Kidney (tissue), 22 donors: ENCODE results near the gene TIGD6. TPM values are rescaled to one million over a fixed set of nuclear protein-coding genes. Genes with fewer than 3 reads are reported as not detected.

Source experiments
- DNase-seq, 5 donors: peaks; one replicate each; pipeline ENCODE4 v3.0.0-alpha.2; 2013 to 2020
- FAIRE-seq: peaks from 2 replicates; lab custom pipeline; 2012; peaks lifted over from hg19 to GRCh38; lab: Jason Lieb, UNC
- H3K27ac ChIP-seq, 2 donors: one replicate each; pipeline ENCODE4 v1.7.0; 2013; ENCODE audit warnings: low read depth in 2 of 2, low read length in 2 of 2, inconsistent platforms in 1 of 2
- H3K27me3 ChIP-seq: one replicate; pipeline ENCODE4 v1.7.1; 2013; ENCODE audit warnings: low read length, inconsistent platforms; ENCODE audit not compliant: control insufficient read depth, insufficient read depth
- H3K36me3 ChIP-seq, 3 donors: one replicate each; pipeline versions ENCODE4 v1.7.0 to v1.7.1; 2013; ENCODE audit warnings: low read length in 3 of 3, control low read depth in 1 of 3, inconsistent platforms in 1 of 3; ENCODE audit not compliant: insufficient read depth in 3 of 3, control insufficient read depth in 2 of 3
- H3K4me1 ChIP-seq, 3 donors: one replicate each; pipeline versions ENCODE4 v1.7.0 to v1.7.1; 2013; ENCODE audit warnings: low read length in 3 of 3, inconsistent platforms in 1 of 3, low read depth in 1 of 3; ENCODE audit not compliant: control insufficient read depth in 2 of 3, insufficient read depth in 2 of 3
- H3K4me3 ChIP-seq, 3 donors: one replicate each; pipeline versions ENCODE4 v1.7.0 to v1.8.1; 2013; ENCODE audit warnings: low read length in 3 of 3, control low read depth in 1 of 3, inconsistent platforms in 1 of 3
- H3K9ac ChIP-seq, 3 donors: one replicate each; pipeline versions ENCODE4 v1.7.0 to v1.7.1; 2013; ENCODE audit warnings: low read length in 3 of 3, control low read depth in 1 of 3, inconsistent platforms in 1 of 3
- H3K9me3 ChIP-seq, 3 donors: one replicate each; pipeline versions ENCODE4 v1.7.0 to v1.7.1; 2013; ENCODE audit warnings: low read length in 3 of 3, control low read depth in 1 of 3, inconsistent platforms in 1 of 3; ENCODE audit not compliant: control insufficient read depth in 2 of 3, insufficient read depth in 1 of 3
- CTCF ChIP-seq: IDR thresholded peaks from 3 replicates; pipeline ENCODE4 v1.5.1; 2012; ENCODE audit warnings: mild to moderate bottlenecking, moderate library complexity, borderline replicate concordance; ENCODE audit not compliant: insufficient read depth; ENCODE audit errors: extremely low read depth
- intact Hi-C: fragments of 100-400 bp; cut with DNase I; formaldehyde crosslinking; loops from one replicate; pipeline ENCODE4 v1.11.1; 2022
- long read RNA-seq, 10 donors: library from polyadenylated mRNA in 1 of 10; unstranded in 1 of 10; transcript quantifications; one replicate each; pipeline ENCODE4 v2.0.0 and lab custom pipeline, GENCODE V29; 2021 to 2026
- polyA plus RNA-seq: library from polyadenylated mRNA; stranded (reverse); fragments of 350-450 nt; fragmentation: Illumina TruSeq; extraction: RNeasy Lipid Tissue Mini Kit (QIAGEN cat#74804); gene quantifications from one replicate; pipeline ENCODE4 v1.2.3, GENCODE V29; 2014; ENCODE audit warnings: low read depth, low replicate concordance; ENCODE audit not compliant: insufficient read depth
- total RNA-seq: library from RNA; stranded (reverse); fragmentation: NEBNext Ultra II Directional; extraction: Animal tissue kit (Norgen Biotek cat#: 25700); gene quantifications from one replicate; pipeline ENCODE4 v1.2.1, GENCODE V29; 2021
- donor health status: control.
- donor health status: control.
- donor health status: control.
- donor health status: control.
- donor health status: control.
- donor health status: DM: yes; HTN: yes; CAD: no.
- donor health status: Normal renal cell carcinoma (clear cell type).

TIGD6 gene
- total RNA-seq (6.0 TPM), polyA plus RNA-seq (7.0 TPM)
- long read RNA-seq, donor 1, full-length matches to known transcripts = 4 of 4 reads
- long read RNA-seq, donor 1, partial matches to known transcripts = 0 of 4 reads
- long read RNA-seq, donor 1, other reads (novel, unspliced or antisense) = 0 of 4 reads
- long read RNA-seq, donor 2, full-length matches to known transcripts = 5 of 5 reads
- long read RNA-seq, donor 2, partial matches to known transcripts = 0 of 5 reads
- long read RNA-seq, donor 2, other reads (novel, unspliced or antisense) = 0 of 5 reads
- long read RNA-seq, donor 3, full-length matches to known transcripts = 3 of 3 reads
- long read RNA-seq, donor 3, partial matches to known transcripts = 0 of 3 reads
- long read RNA-seq, donor 3, other reads (novel, unspliced or antisense) = 0 of 3 reads
- long read RNA-seq, donor 4, full-length matches to known transcripts = 4 of 4 reads
- long read RNA-seq, donor 4, partial matches to known transcripts = 0 of 4 reads
- long read RNA-seq, donor 4, other reads (novel, unspliced or antisense) = 0 of 4 reads
- long read RNA-seq, donor 5, full-length matches to known transcripts = 1 of 1 reads
- long read RNA-seq, donor 5, partial matches to known transcripts = 0 of 1 reads
- long read RNA-seq, donor 5, other reads (novel, unspliced or antisense) = 0 of 1 reads
- long read RNA-seq, donor 6, full-length matches to known transcripts = 3 of 3 reads
- long read RNA-seq, donor 6, partial matches to known transcripts = 0 of 3 reads
- long read RNA-seq, donor 6, other reads (novel, unspliced or antisense) = 0 of 3 reads
- long read RNA-seq, donor 7, full-length matches to known transcripts = 6 of 8 reads
- long read RNA-seq, donor 7, partial matches to known transcripts = 0 of 8 reads
- long read RNA-seq, donor 7, other reads (novel, unspliced or antisense) = 2 of 8 reads
- long read RNA-seq, donor 8, full-length matches to known transcripts = 2 of 2 reads
- long read RNA-seq, donor 8, partial matches to known transcripts = 0 of 2 reads
- long read RNA-seq, donor 8, other reads (novel, unspliced or antisense) = 0 of 2 reads
- long read RNA-seq, donor 9, full-length matches to known transcripts = 2 of 2 reads
- long read RNA-seq, donor 9, partial matches to known transcripts = 0 of 2 reads
- long read RNA-seq, donor 9, other reads (novel, unspliced or antisense) = 0 of 2 reads
- long read RNA-seq, donor 10, full-length matches to known transcripts = 1 of 1 reads
- long read RNA-seq, donor 10, partial matches to known transcripts = 0 of 1 reads
- long read RNA-seq, donor 10, other reads (novel, unspliced or antisense) = 0 of 1 reads

GRCh38 chr5:150000256-150000989 is at the start of gene TIGD6, which contains the start of gene HMGXB3:
TIGD6 (minus strand) TSS chr5:150000654; CDS start chr5:149996348, 4,306 bp downstream.
HMGXB3 (plus strand) TSS chr5:150000739; CDS start chr5:150004853, 4,114 bp downstream.
- Histone ChIP-seq H3K36me3 (peaks cover 0 to 6% (median 0%) of the 10 kb centered on the region in 3 donors), H3K4me3 (peak within 1 kb of the TSS; percentile 87 to 99 (median 98))
- no peak for FAIRE-seq

GRCh38 chr5:150046031-150046430 is 45.6 kb upstream of the TIGD6 start:
- peaks cover 0 to 11% (median 8%) of the 10 kb centered on the region in 3 donors for H3K4me1 ChIP-seq
- no peak for TF ChIP-seq CTCF
- intact Hi-C loops = no loop called here

More at GRCh38 chr5:150000256-150000989, at the start of gene TIGD6, which contains the start of gene HMGXB3:
- peaks cover 0 to 17% (median 0%) of the 10 kb centered on the region in 3 donors for H3K4me1 ChIP-seq
- H3K27me3 ChIP-seq = no peaks in the 10 kb centered on the region
- intact Hi-C loops = no loop called here
- TF ChIP-seq CTCF = no peak
- peak; percentile 96 to 98 (median 98) for DNase-seq
- H3K9me3 ChIP-seq = no peaks in the 10 kb centered on the region
- peak within 1 kb of the TSS; percentile 93 to 98 (median 97) for H3K9ac ChIP-seq
- H3K27ac ChIP-seq = peak within 1 kb of the TSS; percentile 87 to 90

GRCh38 chr5:150045549-150045948 is 45.1 kb upstream of the TIGD6 start:
- intact Hi-C loops = no loop called here
- FAIRE-seq (no peak), DNase-seq (no peak)
- Histone ChIP-seq H3K4me1 (peaks cover 0 to 11% (median 8%) of the 10 kb centered on the region in 3 donors), H3K9ac (no peak overlapping the region), H3K4me3 (no peak overlapping the region), H3K36me3 (peaks cover 6 to 87% (median 53%) of the 10 kb centered on the region in 3 donors), H3K27me3 (no peaks in the 10 kb centered on the region), H3K9me3 (no peaks in the 10 kb centered on the region), H3K27ac (no peak overlapping the region)
- TF ChIP-seq CTCF = no peak

More at GRCh38 chr5:150046031-150046430, 45.6 kb upstream of the TIGD6 start:
- H3K27ac ChIP-seq = no peak overlapping the region
- peaks cover 6 to 87% (median 53%) of the 10 kb centered on the region in 3 donors for H3K36me3 ChIP-seq
- H3K9me3 ChIP-seq = no peaks in the 10 kb centered on the region
- no peaks in the 10 kb centered on the region for H3K27me3 ChIP-seq
- FAIRE-seq (no peak), DNase-seq (no peak)
- H3K9ac ChIP-seq = no peak overlapping the region
- no peak overlapping the region for H3K4me3 ChIP-seq
